GM15510 (cell line): ENCODE results near the gene SYT12.

Experiments
- POLR2A ChIP-seq: IDR thresholded peaks from 3 replicates; pipeline ENCODE4 v1.6.1; 2011; ENCODE audit warnings: borderline replicate concordance; ENCODE audit not compliant: insufficient read length; ENCODE audit errors: extremely low read depth

Gene SYT12

GRCh38 chr11:67056267-67057204 is 33.6 kb downstream of the SYT12 start, which contains the start of gene RHOD:
RHOD (plus strand) TSS chr11:67056847; CDS start chr11:67056903, 56 bp downstream.
- TF ChIP-seq POLR2A: no peak

- no peak for TF ChIP-seq POLR2A
Measured at GRCh38 chr11:67057205-67057672, 34.3 kb downstream of the SYT12 start.

- no peak for TF ChIP-seq POLR2A
Measured at GRCh38 chr11:67058506-67058905, 35.6 kb downstream of the SYT12 start.

GRCh38 chr11:67059671-67060070 is 36.7 kb downstream of the SYT12 start:
- no peak for TF ChIP-seq POLR2A

- no peak for TF ChIP-seq POLR2A
Measured at GRCh38 chr11:67060111-67060522, 37.2 kb downstream of the SYT12 start.

GRCh38 chr11:67062526-67063373 is 39.8 kb downstream of the SYT12 start:
- TF ChIP-seq POLR2A: no peak

- no peak for TF ChIP-seq POLR2A
Measured at GRCh38 chr11:67066333-67066709, 43.4 kb downstream of the SYT12 start.

- no peak for TF ChIP-seq POLR2A
Measured at GRCh38 chr11:67071420-67072284, 48.7 kb downstream of the SYT12 start.

- TF ChIP-seq POLR2A: no peak
Measured at GRCh38 chr11:67072295-67072694, 49.4 kb downstream of the SYT12 start.

GRCh38 chr11:67073908-67074307 is 51.0 kb downstream of the SYT12 start:
- TF ChIP-seq POLR2A: no peak

- no peak for TF ChIP-seq POLR2A
Measured at GRCh38 chr11:67076202-67076601, 53.3 kb downstream of the SYT12 start.

GRCh38 chr11:67079065-67079705 is 56.3 kb downstream of the SYT12 start:
- TF ChIP-seq POLR2A: no peak

GRCh38 chr11:67082071-67082791 is 59.3 kb downstream of the SYT12 start:
- no peak for TF ChIP-seq POLR2A
